Lung microvascular endothelial cell (primary cell): ENCODE measurements around the gene PAPLN. TPM values are rescaled to one million over a fixed set of nuclear protein-coding genes. Genes with fewer than 3 reads are reported as not detected.
"Not testable (repeated sequence)": the region's sequence is repeated elsewhere in the genome, so short reads cannot be mapped to it uniquely, and the experiment has no call there.

Experiments
- DNase-seq, 2 donors: peaks; one replicate each; pipeline versions ENCODE4 v3.0.0 to v3.0.0-alpha.2; 2010; ENCODE audit warnings: low read depth in 2 of 2
- total RNA-seq: library from RNA; depleted of rRNA; stranded (reverse); fragments of >200 nt; gene quantifications from 2 replicates; pipeline ENCODE4 v1.2.1, GENCODE V29; 2014

Gene PAPLN
- total RNA-seq = 16.3 and 48.4 TPM in 2 replicates

- peak in 1 of 2 donors; percentile 55 for DNase-seq
Measured at GRCh38 chr14:73237219-73237785, at the start of gene PAPLN. Gene PAPLN (plus strand): TSS chr14:73237506. CDS start chr14:73239779, 2,273 bp downstream.

- no peak for DNase-seq
Measured at GRCh38 chr14:73188501-73188911, 48.8 kb upstream of the PAPLN start.

GRCh38 chr14:73189651-73190050, 47.7 kb upstream of the PAPLN start:
- no peak for DNase-seq

GRCh38 chr14:73191441-73191840, 45.9 kb upstream of the PAPLN start:
- no peak for DNase-seq

GRCh38 chr14:73194306-73194705, 43.0 kb upstream of the PAPLN start:
- DNase-seq = not testable (repeated sequence)

- DNase-seq = no peak
Measured at GRCh38 chr14:73198253-73198652, 39.1 kb upstream of the PAPLN start.

- no peak for DNase-seq
Measured at GRCh38 chr14:73203527-73203926, 33.8 kb upstream of the PAPLN start.

- no peak for DNase-seq
Measured at GRCh38 chr14:73207615-73208014, 29.7 kb upstream of the PAPLN start.

- DNase-seq = no peak
Measured at GRCh38 chr14:73208390-73208789, 28.9 kb upstream of the PAPLN start.

GRCh38 chr14:73208846-73209245, 28.5 kb upstream of the PAPLN start:
- no peak for DNase-seq

GRCh38 chr14:73209953-73210352, 27.4 kb upstream of the PAPLN start:
- DNase-seq = peak; percentile 61 to 93

- peak in 1 of 2 donors; percentile 33 for DNase-seq
Measured at GRCh38 chr14:73211251-73212040, 25.9 kb upstream of the PAPLN start.

- DNase-seq = no peak
Measured at GRCh38 chr14:73216030-73216429, 21.3 kb upstream of the PAPLN start.

- DNase-seq = no peak
Measured at GRCh38 chr14:73217411-73217810, 19.9 kb upstream of the PAPLN start.

- DNase-seq = no peak
Measured at GRCh38 chr14:73220061-73220460, 17.2 kb upstream of the PAPLN start.

- no peak for DNase-seq
Measured at GRCh38 chr14:73220634-73221033, 16.7 kb upstream of the PAPLN start.

GRCh38 chr14:73221945-73222344, 15.4 kb upstream of the PAPLN start:
- DNase-seq = peak; percentile 48 to 87

- DNase-seq = no peak
Measured at GRCh38 chr14:73223049-73223448, 14.3 kb upstream of the PAPLN start.

- no peak for DNase-seq
Measured at GRCh38 chr14:73225496-73225895, 11.8 kb upstream of the PAPLN start.

GRCh38 chr14:73227812-73228781, 9.2 kb upstream of the PAPLN start:
- peak; percentile 76 to 98 for DNase-seq

GRCh38 chr14:73230051-73230450, 7.3 kb upstream of the PAPLN start:
- DNase-seq = no peak
